Measurements from ENCODE around the gene DHRS4L2.

- no peak for TF ChIP-seq CTCF (IDR thresholded peaks at IDR 0.05; ENCODE audit: insufficient read depth, low read length, poor library complexity, severe bottlenecking)
- no peak for TF ChIP-seq EZH2phosphoT487 (conservative IDR thresholded peaks at IDR 0.05; ENCODE audit: low read length)
Measured at GRCh38 chr14:24037658-24038037, 48.9 kb downstream of the DHRS4L2 start.

All from SU-DHL-6 (cell line).